WERI-Rb-1 (cell line): ENCODE data around the gene ACVR2B.

Experiments
- DNase-seq: peaks from one replicate; pipeline ENCODE4 v3.0.0-alpha.2; 2020
- H3K27ac ChIP-seq: fragments of 250-450 bp; sonication (Bioruptor Pico); 2 replicates; pipeline ENCODE4 v1.5.1; 2020; ENCODE audit warnings: mild to moderate bottlenecking, moderate library complexity
- H3K27me3 ChIP-seq: fragments of 250-450 bp; sonication (Bioruptor Pico); 2 replicates; pipeline ENCODE4 v1.5.1; 2021; ENCODE audit warnings: mild to moderate bottlenecking, low read depth, moderate library complexity; ENCODE audit not compliant: insufficient read depth, severe bottlenecking
- H3K36me3 ChIP-seq: fragments of 250-450 bp; sonication (Bioruptor Pico); 2 replicates; pipeline ENCODE4 v1.5.1; 2020; ENCODE audit warnings: mild to moderate bottlenecking, moderate library complexity
- H3K4me3 ChIP-seq: 2 replicates; pipeline ENCODE4 v1.5.1; 2011; ENCODE audit warnings: low read depth, mild to moderate bottlenecking, control low read depth, low read length
- H3K9me3 ChIP-seq: fragments of 250-450 bp; sonication (Bioruptor Pico); 2 replicates; pipeline ENCODE4 v1.5.1; 2021; ENCODE audit warnings: mild to moderate bottlenecking, moderate library complexity; ENCODE audit not compliant: severe bottlenecking
- TF ChIP-seq, protein P1 (sequence below): IDR thresholded peaks from 2 replicates; pipeline ENCODE4 v1.5.1; 2011; ENCODE audit warnings: low read depth, mild to moderate bottlenecking, control low read depth, inconsistent platforms, low read length

Gene ACVR2B

GRCh38 chr3:38472342-38472741 lies 18.7 kb downstream of the ACVR2B start:
- H3K4me3 ChIP-seq: no peak overlapping the region
- TF ChIP-seq, protein P1, sequence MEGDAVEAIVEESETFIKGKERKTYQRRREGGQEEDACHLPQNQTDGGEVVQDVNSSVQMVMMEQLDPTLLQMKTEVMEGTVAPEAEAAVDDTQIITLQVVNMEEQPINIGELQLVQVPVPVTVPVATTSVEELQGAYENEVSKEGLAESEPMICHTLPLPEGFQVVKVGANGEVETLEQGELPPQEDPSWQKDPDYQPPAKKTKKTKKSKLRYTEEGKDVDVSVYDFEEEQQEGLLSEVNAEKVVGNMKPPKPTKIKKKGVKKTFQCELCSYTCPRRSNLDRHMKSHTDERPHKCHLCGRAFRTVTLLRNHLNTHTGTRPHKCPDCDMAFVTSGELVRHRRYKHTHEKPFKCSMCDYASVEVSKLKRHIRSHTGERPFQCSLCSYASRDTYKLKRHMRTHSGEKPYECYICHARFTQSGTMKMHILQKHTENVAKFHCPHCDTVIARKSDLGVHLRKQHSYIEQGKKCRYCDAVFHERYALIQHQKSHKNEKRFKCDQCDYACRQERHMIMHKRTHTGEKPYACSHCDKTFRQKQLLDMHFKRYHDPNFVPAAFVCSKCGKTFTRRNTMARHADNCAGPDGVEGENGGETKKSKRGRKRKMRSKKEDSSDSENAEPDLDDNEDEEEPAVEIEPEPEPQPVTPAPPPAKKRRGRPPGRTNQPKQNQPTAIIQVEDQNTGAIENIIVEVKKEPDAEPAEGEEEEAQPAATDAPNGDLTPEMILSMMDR: no peak
- no peaks in the 10 kb centered on the region for H3K27me3 ChIP-seq
- H3K27ac ChIP-seq: no peak overlapping the region
- H3K36me3 ChIP-seq: no peaks in the 10 kb centered on the region; the same call in none of the 2 replicates
- DNase-seq: no peak
- H3K9me3 ChIP-seq: peaks cover 13% of the 10 kb centered on the region

DNA sequence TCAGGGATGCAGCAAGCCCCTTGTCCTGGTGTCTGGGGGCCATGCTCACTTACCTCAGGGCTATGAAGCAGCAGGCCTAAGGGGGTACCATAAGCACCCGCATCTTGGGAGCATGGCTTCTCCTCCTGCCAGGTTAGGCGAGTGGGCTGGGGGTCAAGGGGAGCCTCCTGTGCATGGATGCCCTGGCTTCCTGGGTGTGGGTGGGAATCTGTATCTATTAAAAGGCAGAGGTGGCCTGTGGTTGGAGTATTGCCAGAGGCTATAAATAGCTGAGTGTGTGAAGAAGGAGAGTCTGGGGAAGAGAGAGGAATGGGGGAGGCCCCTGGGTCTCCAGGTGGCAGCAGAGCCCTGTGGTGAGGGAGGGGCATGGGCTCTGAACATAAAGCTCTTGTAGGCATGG lies 19.5 kb downstream of the ACVR2B start:
- Histone ChIP-seq H3K4me3 (no peak overlapping the region), H3K36me3 (no peaks in the 10 kb centered on the region; the same call in none of the 2 replicates), H3K27me3 (no peaks in the 10 kb centered on the region), H3K9me3 (peaks cover 13% of the 10 kb centered on the region), H3K27ac (no peak overlapping the region)
- DNase-seq: no peak
- TF ChIP-seq, protein P1: no peak

DNA sequence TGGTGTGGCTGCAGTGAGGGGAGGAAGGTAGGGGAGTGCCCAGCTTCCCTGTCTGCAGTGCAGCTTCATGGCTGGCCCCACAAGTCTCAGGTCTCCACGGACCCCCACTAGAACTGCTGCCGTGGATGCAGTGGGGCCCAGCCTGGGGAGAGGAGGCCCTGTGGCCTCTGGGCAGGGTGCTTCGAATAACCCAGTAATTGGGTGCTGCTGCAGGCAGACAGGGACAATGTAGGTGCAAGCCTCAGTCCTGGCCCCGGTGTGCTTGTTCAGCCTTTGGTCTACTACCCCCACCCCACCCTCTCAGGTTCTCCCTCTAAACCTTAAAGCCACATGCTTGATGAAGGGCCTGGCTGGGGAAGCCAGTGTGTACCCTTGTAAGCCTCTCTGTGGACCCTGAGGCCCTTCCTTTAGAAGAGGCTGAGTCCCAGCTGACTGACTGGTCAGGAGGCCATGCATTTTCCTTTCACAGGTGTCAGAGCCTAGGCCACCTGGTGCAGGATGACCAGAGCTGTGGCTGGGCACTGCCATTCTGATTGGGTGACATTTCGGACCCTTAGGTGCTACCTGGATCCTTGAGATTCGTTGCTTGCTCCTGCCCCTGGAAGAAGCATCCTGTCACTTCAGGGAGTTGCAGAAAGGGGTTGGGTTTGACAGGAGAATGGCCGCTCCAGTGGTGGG lies 21.4 kb downstream of the ACVR2B start:
- Histone ChIP-seq H3K9me3 (peaks cover 2% of the 10 kb centered on the region), H3K27me3 (no peaks in the 10 kb centered on the region), H3K36me3 (peaks cover 16% of the 10 kb centered on the region), H3K27ac (no peak overlapping the region), H3K4me3 (no peak overlapping the region)
- TF ChIP-seq, protein P1: no peak
- no peak for DNase-seq

- Histone ChIP-seq H3K27me3 (no peaks in the 10 kb centered on the region), H3K36me3 (peaks cover 22% of the 10 kb centered on the region), H3K4me3 (no peak overlapping the region), H3K27ac (no peak overlapping the region), H3K9me3 (no peaks in the 10 kb centered on the region)
- TF ChIP-seq, protein P1: no peak
- no peak for DNase-seq
Observed at GRCh38 chr3:38475716-38476115, 22.0 kb downstream of the ACVR2B start.

DNA sequence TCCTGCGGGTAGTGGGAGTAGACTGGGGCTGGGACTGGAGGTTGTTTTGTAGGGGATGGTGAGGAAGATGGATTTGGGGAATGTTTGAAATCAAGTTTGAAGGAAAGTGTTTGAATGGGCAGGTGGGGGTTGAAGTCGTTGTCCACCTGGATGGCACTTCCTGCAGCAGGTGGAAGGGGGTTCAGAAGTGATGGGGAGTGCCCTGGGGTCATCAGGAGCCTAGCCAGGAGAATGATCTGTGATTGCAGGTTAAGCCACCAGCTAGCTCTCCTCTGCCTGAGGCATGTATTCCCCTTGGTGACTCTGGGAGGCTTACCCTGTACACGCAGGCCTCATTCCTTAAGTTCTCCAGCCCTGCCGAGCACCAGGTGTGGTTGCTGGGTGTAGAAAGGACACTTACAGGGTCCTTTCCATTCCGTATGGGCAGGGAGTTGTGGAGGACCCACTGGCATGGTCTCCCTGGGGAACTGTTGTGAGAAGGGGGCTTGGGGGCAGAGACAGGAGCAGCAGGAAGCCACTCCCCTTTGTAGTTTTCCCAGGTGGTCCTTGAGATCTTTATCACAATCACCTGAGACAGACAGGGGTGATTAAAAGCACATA lies 22.6 kb downstream of the ACVR2B start:
- H3K36me3 ChIP-seq: peaks cover 28% of the 10 kb centered on the region
- no peak overlapping the region for H3K27ac ChIP-seq
- TF ChIP-seq, protein P1: no peak
- H3K4me3 ChIP-seq: no peak overlapping the region
- H3K27me3 ChIP-seq: no peaks in the 10 kb centered on the region
- no peaks in the 10 kb centered on the region for H3K9me3 ChIP-seq
- DNase-seq: no peak
